GM19193 (cell line): ENCODE results near the gene TPRN.

Experiments used
- POLR2A ChIP-seq: IDR thresholded peaks from 4 replicates; pipeline ENCODE4 v1.6.1; 2011; ENCODE audit not compliant: insufficient read depth, insufficient read length; ENCODE audit errors: extremely low read depth

The TPRN gene

GRCh38 chr9:137237759-137238726, 37.5 kb upstream of the TPRN start:
- TF ChIP-seq POLR2A = no peak

DNA sequence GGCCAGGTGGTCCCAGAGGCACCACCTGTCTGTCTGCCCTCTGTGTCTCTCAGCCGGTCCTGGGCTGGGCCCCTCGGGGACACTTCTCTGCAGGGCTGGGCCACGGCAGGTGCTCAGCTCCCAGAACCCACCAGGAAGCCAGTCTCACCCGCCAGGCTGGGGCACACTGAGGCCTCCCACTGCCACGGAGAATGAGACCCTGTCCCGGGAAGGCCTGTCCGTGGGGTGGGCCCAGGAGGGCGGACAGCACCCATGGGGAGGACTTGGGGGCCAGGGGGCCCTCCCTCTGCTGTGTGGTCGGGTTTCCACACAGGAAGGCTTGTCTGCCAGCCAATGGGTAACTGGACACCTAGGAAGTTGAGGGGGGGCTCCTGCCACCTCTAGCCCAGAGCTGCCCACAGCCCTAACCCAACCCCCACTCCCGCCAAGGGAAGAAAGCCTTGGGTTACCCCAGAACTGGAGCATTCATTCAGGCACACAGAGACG, 36.4 kb upstream of the TPRN start:
- no peak for TF ChIP-seq POLR2A

GRCh38 chr9:137236238-137236935, 35.8 kb upstream of the TPRN start:
- peak; percentile 36 for TF ChIP-seq POLR2A

DNA sequence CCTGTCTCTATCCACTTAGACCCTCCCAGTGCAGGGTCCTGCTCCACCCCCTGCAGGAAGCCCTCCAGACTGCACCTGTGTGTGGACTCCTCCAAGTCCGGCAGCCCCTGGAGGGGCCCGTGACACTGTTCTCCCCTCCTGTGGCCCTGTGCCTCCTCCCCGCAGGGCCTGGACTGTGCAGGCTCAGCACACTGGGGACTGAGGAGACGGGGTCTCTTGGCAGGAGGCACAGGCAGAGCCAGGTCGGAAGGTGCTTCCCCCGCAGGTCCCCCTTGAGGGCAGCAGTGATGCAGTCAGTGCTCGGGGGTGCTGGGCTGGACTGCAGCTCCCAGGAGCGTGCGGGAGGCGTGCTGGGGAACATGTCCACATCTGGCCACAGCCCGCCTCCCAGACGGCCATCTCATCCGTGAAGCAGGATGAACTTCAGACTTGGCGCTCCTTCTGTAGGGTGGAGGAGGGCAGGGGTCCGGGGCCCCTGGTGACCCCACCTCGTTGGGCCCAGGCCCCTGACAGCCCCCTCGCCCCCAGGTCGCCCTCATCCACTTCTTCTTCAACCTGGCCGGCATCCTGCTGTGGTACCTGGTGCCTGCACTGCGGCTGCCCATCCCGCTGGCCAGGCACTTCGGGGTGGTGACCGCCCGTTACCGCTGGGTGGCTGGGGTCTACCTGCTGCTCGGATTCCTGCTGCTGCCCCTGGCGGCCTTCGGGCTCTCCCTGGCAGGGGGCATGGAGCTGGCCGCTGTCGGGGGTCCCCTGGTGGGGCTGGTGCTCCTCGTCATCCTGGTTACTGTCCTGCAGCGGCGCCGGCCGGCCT, 35.1 kb upstream of the TPRN start:
- TF ChIP-seq POLR2A = no peak

DNA sequence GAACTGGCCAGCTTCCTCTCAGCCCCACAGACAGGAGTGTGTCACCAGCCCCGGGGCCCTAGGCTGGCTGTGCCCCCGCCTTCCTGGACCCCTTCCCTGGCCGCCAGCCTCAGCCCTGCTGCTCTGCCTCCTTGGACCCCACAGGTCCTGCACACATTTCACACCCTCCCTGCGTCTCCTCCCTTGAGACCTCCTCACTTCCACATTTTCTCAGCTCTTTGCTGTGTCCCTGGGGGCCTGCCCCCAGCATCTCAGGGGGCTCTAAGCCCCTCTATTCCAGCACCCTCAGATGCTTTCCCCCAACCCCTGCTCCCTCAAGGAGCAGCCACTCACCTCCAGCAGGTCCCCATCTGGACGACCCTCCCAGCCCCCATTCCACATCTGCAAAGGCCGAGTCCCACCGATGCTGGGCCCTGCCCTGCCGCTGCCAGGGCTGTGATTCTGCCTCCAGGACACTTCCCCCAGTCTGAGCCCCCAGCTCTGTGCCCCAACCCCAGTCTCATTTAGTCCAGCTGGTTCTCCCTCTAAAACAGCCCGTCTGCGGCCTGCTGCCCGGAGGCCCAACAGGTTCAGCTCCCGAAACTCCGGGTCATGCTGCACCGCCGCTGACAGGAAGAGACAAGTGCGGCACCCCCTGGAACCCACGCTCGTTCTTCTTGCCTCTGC, 34.4 kb upstream of the TPRN start:
- no peak for TF ChIP-seq POLR2A

- TF ChIP-seq POLR2A = no peak
Observed at GRCh38 chr9:137234055-137234697, 33.6 kb upstream of the TPRN start.

DNA sequence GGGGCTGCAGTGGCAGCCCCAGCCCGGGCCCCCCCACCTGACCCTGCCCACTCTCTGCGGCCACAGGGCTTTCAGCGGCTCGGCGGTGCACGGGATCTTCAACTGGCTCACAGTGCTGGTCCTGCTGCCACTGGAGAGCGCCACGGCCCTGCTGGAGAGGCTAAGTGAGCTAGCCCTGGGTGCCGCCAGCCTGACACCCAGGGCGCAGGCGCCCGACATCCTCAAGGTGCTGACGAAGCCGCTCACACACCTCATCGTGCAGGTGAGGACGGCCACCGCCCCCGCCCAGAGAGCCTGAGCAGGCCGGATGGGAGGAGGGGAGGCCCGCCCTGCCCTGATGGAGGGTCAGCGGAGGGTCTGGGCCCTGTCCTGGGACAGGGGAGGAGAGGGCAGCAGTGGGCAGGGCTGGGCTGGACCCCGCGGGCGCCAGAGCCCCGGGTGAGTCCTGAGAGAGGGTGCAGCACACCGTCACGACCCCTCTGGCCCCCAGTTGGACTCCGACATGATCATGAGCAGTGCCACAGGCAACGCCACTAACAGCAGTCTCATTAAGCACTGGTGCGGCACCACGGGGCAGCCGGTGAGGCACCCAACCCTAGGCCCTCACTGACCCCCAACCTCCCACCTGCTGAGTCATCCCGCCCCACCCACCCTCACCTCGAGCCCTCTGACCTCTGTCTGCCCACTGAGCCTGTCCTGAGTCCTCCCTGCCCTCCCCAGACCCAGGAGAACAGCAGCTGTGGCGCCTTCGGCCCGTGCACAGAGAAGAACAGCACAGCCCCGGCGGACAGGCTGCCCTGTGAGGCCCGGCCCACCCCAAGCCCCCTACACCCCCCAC, 32.8 kb upstream of the TPRN start:
- no peak for TF ChIP-seq POLR2A

GRCh38 chr9:137232510-137232909, 32.0 kb upstream of the TPRN start:
- no peak for TF ChIP-seq POLR2A

GRCh38 chr9:137232101-137232500, 31.6 kb upstream of the TPRN start:
- TF ChIP-seq POLR2A = no peak

- no peak for TF ChIP-seq POLR2A
Observed at GRCh38 chr9:137231372-137232039, 31.0 kb upstream of the TPRN start.

DNA sequence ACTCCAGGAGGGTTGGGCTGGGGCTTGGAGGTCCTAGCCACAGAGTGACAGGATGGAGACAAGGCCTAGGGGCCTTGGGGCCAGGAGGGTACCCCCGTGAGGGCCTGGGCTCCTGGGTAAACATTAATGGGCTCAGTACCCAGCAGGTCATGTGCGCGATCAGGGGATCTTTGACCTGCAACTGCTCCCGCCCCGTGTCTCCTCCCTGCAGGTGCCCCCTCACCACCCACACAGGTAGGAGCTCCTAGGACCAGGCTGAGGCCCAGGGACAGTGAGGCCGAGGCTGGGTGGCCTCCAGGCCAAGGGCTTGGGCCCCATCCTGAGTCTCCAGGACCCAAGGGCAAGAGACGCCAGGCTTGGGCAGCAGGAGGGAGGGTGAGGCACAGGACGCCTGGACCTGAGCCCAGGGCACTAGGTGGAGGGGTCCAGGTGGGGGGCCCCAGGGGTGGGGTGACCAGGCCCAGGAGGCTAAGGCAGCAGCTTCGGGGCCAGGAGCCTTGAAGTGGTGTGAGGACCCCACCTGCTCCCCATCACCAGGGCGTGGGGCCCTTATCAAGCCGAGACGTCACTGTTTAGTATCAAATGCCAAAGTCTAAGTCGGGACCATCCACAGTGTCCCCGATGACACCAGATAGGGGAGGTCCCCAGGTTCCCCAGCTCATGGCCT, 30.3 kb upstream of the TPRN start, which contains the start of gene SLC34A3:
Gene SLC34A3 (plus strand): TSS at position 197 of the 667 bp plus-strand sequence. CDS start 802 bp downstream, outside the sequence.
- no peak for TF ChIP-seq POLR2A
